ENCODE results near the gene DSG3. TPM values are rescaled to one million over a fixed set of nuclear protein-coding genes. Genes with fewer than 3 reads are reported as not detected.

Gene DSG3
- total and polyA plus RNA-seq, 2 of the 8 experiments (the other 6 are each of a cell fraction or from before 2014, with no cell fraction given): 0.03 to 0.07 TPM

DNA sequence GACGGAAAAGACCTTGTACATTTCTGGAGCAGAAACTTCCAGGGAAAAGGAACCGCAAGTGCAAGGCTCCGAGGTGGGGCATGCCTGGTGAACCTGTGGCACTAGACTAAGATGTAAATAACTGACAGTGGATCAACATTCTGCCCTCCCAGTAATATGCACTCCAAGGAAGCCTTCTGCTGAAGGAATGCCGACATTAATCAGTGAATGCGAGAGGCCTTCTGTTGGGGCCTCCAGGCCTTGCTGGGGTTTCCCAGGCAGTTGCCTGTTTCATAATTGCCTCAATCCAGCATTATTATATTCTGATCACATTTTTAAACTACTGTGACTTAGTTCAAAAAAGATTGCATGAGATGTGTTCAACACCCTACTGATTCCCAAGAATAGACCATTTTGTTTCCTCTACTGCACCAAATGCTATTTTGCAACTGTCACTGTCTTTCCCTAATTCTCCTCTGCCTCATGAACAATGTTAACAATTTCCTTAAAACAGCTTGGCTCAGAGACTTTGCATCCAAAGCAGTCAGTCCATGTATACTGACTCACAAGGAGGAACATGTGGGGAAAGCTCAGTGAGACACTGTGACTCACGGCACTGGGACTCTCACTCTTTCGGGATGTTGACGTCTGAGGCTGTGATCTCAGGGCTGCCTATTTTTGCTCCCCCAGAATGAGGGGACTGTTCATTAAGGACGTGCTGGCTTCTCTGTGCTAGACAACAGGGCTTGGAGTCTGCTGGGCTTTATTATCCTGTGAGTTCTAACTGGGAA lies 39.9 kb downstream of the DSG3 start (continued):
- TF ChIP-seq SIN3A (conservative IDR thresholded peaks at IDR 0.05 in 1 of 2, IDR thresholded peaks at IDR 0.05 in 1 of 2; ENCODE audit: low read depth in 1 of 2, low read length in 2 of 2) (no peak), EP300 (IDR thresholded peaks at IDR 0.05; ENCODE audit: borderline replicate concordance in 1 of 2, low read depth in 2 of 2, low read length in 2 of 2) (no peak), BCL11A (IDR thresholded peaks at IDR 0.05; ENCODE audit: low read depth in 2 of 2, low read length in 2 of 2) (no peak), ASH2L (IDR thresholded peaks at IDR 0.05; ENCODE audit: low read length) (no peak)
- TF ChIP-seq, protein P1, sequence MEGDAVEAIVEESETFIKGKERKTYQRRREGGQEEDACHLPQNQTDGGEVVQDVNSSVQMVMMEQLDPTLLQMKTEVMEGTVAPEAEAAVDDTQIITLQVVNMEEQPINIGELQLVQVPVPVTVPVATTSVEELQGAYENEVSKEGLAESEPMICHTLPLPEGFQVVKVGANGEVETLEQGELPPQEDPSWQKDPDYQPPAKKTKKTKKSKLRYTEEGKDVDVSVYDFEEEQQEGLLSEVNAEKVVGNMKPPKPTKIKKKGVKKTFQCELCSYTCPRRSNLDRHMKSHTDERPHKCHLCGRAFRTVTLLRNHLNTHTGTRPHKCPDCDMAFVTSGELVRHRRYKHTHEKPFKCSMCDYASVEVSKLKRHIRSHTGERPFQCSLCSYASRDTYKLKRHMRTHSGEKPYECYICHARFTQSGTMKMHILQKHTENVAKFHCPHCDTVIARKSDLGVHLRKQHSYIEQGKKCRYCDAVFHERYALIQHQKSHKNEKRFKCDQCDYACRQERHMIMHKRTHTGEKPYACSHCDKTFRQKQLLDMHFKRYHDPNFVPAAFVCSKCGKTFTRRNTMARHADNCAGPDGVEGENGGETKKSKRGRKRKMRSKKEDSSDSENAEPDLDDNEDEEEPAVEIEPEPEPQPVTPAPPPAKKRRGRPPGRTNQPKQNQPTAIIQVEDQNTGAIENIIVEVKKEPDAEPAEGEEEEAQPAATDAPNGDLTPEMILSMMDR (IDR thresholded peaks at IDR 0.05; ENCODE audit: control extremely low read depth in 1 of 3, insufficient read depth in 1 of 3, low read depth in 1 of 3, low read length in 3 of 3): no peak

All from H1 (cell line).